Measurements from ENCODE around the gene INO80E.

- TF ChIP-seq CTCF (IDR thresholded peaks at IDR 0.05), result no peak
- TF ChIP-seq, protein P1, sequence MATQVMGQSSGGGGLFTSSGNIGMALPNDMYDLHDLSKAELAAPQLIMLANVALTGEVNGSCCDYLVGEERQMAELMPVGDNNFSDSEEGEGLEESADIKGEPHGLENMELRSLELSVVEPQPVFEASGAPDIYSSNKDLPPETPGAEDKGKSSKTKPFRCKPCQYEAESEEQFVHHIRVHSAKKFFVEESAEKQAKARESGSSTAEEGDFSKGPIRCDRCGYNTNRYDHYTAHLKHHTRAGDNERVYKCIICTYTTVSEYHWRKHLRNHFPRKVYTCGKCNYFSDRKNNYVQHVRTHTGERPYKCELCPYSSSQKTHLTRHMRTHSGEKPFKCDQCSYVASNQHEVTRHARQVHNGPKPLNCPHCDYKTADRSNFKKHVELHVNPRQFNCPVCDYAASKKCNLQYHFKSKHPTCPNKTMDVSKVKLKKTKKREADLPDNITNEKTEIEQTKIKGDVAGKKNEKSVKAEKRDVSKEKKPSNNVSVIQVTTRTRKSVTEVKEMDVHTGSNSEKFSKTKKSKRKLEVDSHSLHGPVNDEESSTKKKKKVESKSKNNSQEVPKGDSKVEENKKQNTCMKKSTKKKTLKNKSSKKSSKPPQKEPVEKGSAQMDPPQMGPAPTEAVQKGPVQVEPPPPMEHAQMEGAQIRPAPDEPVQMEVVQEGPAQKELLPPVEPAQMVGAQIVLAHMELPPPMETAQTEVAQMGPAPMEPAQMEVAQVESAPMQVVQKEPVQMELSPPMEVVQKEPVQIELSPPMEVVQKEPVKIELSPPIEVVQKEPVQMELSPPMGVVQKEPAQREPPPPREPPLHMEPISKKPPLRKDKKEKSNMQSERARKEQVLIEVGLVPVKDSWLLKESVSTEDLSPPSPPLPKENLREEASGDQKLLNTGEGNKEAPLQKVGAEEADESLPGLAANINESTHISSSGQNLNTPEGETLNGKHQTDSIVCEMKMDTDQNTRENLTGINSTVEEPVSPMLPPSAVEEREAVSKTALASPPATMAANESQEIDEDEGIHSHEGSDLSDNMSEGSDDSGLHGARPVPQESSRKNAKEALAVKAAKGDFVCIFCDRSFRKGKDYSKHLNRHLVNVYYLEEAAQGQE (IDR thresholded peaks at IDR 0.05; ENCODE audit: insufficient read depth in 1 of 2, low read depth in 2 of 2, low read length in 1 of 2), result no peak
- no peak; the same call in 1 of the 2 replicates for TF ChIP-seq POLR2AphosphoS5 (IDR thresholded peaks at IDR 0.05; ENCODE audit: low read depth, low read length)
These were observed 11.4 kb downstream of the INO80E start for GRCh38 chr16:30007378-30007895.
